ENCODE measurements around the gene SGCA.

DNA sequence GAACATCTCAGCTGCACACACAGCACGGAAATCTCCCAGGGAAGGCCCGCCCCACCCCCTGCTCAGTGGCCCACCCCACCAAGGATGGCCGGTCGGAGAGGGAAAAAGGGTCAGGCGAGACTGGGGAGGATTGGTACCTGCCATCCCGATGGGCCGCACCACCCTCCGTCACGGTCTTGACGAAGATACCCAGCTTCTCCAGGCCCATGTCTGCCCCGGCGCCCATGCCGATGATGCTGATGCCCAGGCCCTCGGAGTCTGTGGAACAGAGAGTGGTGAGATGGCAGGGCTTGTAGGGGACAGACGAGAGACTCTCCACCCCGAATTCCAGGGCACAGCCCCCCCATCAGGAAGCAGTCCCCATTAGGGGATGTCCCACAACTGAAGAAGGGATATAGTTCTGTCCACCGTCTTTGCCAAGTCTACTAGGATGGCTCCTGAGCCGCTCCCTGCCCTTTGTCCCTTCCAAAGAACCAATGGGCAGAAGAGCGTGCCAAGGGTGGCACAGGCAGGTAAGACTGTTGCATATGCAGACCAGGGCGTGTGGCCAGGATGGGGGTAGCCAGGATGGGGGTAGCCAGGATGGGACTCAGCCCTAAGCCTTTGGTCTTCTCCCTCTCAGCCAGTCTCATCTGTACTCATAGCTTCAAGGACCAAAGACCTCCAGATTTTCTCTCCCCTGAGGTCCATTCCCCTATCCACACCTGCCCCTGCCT lies 22.2 kb upstream of the SGCA start:
- TF ChIP-seq POLR2AphosphoS5 (IDR thresholded peaks at IDR 0.05; ENCODE audit: low read depth, low read length) (no peak), TAF1 (IDR thresholded peaks at IDR 0.05; ENCODE audit: borderline replicate concordance, low read depth, low read length) (no peak), POLR2A (IDR thresholded peaks at IDR 0.05; ENCODE audit: low read depth, low read length) (no peak)
